ENCODE measurements around the gene CALN1. TPM values are rescaled to one million over a fixed set of nuclear protein-coding genes. Genes with fewer than 3 reads are reported as not detected.

Gene CALN1
- total RNA-seq, 2 donors from 2014 or later: 1.1 to 1.2 TPM

DNA sequence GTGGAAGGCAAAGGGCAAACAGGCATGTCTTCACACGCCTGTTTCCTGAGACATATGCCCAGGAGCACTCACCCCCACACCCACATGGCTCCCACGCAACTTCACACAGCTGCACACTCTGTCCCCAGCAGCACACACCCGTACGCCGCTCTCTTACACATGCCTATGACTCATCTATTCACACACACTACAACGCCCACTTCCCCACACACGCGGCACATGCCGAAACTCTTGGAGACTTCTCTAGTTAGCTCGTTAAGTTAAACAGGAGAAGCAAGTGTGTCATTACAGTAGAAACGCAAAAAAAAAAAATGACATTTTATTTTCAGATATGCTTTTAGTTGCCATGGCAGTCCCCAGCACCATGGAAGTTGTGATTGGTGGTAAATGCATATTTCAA, 6.7 kb downstream of the CALN1 start:
- no peaks in the 10 kb centered on the region for H3K4me1 ChIP-seq (replicated peaks)

GRCh38 chr7:72404743-72405142, 7.4 kb downstream of the CALN1 start:
- no peak overlapping the region for H3K4me3 ChIP-seq
- H3K27ac ChIP-seq: no peak overlapping the region
- H3K36me3 ChIP-seq: no peaks in the 10 kb centered on the region
- no peaks in the 10 kb centered on the region for H3K27me3 ChIP-seq (replicated peaks; ENCODE audit: insufficient read depth)
- WGBS: 87% methylated on average over 5 of the region's 5 CpGs
- TF ChIP-seq POLR2AphosphoS5 (IDR thresholded peaks at IDR 0.05) (no peak), POLR2A (IDR thresholded peaks at IDR 0.05) (no peak), CTCF (IDR thresholded peaks at IDR 0.05) (no peak)
- no peaks in the 10 kb centered on the region for H3K4me1 ChIP-seq (replicated peaks)
- intact Hi-C loops (cut with DNase I): no loop called here
- H3K9me3 ChIP-seq: no peaks in the 10 kb centered on the region
- no peak for DNase-seq (ENCODE audit: low spot score)

More for the DNA sequence above, 6.7 kb downstream of the CALN1 start:
- no peak overlapping the region for H3K4me3 ChIP-seq
- WGBS: 29% methylated on average over 11 of the region's 11 CpGs
- no peaks in the 10 kb centered on the region for H3K36me3 ChIP-seq
- no peaks in the 10 kb centered on the region for H3K9me3 ChIP-seq
- TF ChIP-seq CTCF (IDR thresholded peaks at IDR 0.05): no peak
- TF ChIP-seq POLR2A (IDR thresholded peaks at IDR 0.05): no peak
- no peak for TF ChIP-seq POLR2AphosphoS5 (IDR thresholded peaks at IDR 0.05)
- H3K27ac ChIP-seq: no peak overlapping the region
- intact Hi-C loops (cut with DNase I): no loop called here
- DNase-seq (ENCODE audit: low spot score): peak; percentile 16
- no peaks in the 10 kb centered on the region for H3K27me3 ChIP-seq (replicated peaks; ENCODE audit: insufficient read depth)

- Histone ChIP-seq H3K36me3 (no peaks in the 10 kb centered on the region), H3K4me3 (no peak overlapping the region), H3K27ac (no peak overlapping the region), H3K27me3 (replicated peaks; ENCODE audit: insufficient read depth) (no peaks in the 10 kb centered on the region), H3K4me1 (replicated peaks) (no peaks in the 10 kb centered on the region), H3K9me3 (no peaks in the 10 kb centered on the region)
- TF ChIP-seq POLR2A (IDR thresholded peaks at IDR 0.05): no peak
- TF ChIP-seq POLR2AphosphoS5 (IDR thresholded peaks at IDR 0.05): no peak
- TF ChIP-seq CTCF (IDR thresholded peaks at IDR 0.05): no peak
- no peak for DNase-seq (ENCODE audit: low spot score)
- WGBS: 77% methylated on average over 9 of the region's 9 CpGs
- intact Hi-C loops (cut with DNase I): no loop called here
Measured at GRCh38 chr7:72403458-72404076, 8.6 kb downstream of the CALN1 start.

- Histone ChIP-seq H3K4me1 (replicated peaks) (no peaks in the 10 kb centered on the region), H3K27ac (no peak overlapping the region), H3K36me3 (no peaks in the 10 kb centered on the region), H3K27me3 (replicated peaks; ENCODE audit: insufficient read depth) (no peaks in the 10 kb centered on the region), H3K4me3 (no peak overlapping the region), H3K9me3 (no peaks in the 10 kb centered on the region)
- DNase-seq (ENCODE audit: low spot score): no peak
- TF ChIP-seq POLR2AphosphoS5 (IDR thresholded peaks at IDR 0.05) (no peak), CTCF (IDR thresholded peaks at IDR 0.05) (no peak), POLR2A (IDR thresholded peaks at IDR 0.05) (no peak)
- 39% methylated on average over 1 of the region's 1 CpG for WGBS
- intact Hi-C loops (cut with DNase I): no loop called here
Measured at GRCh38 chr7:72394016-72394415, 18.1 kb downstream of the CALN1 start.

GRCh38 chr7:72391821-72392377, 20.2 kb downstream of the CALN1 start:
- H3K4me3 ChIP-seq: no peak overlapping the region
- intact Hi-C loops (cut with DNase I): no loop called here
- DNase-seq (ENCODE audit: low spot score): no peak
- no peaks in the 10 kb centered on the region for H3K9me3 ChIP-seq
- H3K36me3 ChIP-seq: no peaks in the 10 kb centered on the region
- WGBS: 96% methylated on average over 7 of the region's 7 CpGs
- no peaks in the 10 kb centered on the region for H3K4me1 ChIP-seq (replicated peaks)
- TF ChIP-seq CTCF (IDR thresholded peaks at IDR 0.05): no peak
- no peak for TF ChIP-seq POLR2AphosphoS5 (IDR thresholded peaks at IDR 0.05)
- TF ChIP-seq POLR2A (IDR thresholded peaks at IDR 0.05): no peak
- H3K27ac ChIP-seq: no peak overlapping the region
- H3K27me3 ChIP-seq (replicated peaks; ENCODE audit: insufficient read depth): no peaks in the 10 kb centered on the region

Measured in prostate gland (tissue), 2 donors.